NCI-H2196 (cell line): ENCODE results near the gene TAS1R1.

Experiments used
- DNase-seq: peaks from one replicate; lab custom pipeline; 2025; ENCODE audit not compliant: unreplicated experiment; lab: John Stamatoyannopoulos, UW

TAS1R1 gene

GRCh38 chr1:6570987-6571386 lies 15.9 kb downstream of the TAS1R1 start:
- no peak for DNase-seq

- DNase-seq = no peak
These were observed 17.7 kb downstream of the TAS1R1 start for GRCh38 chr1:6572653-6573383.

- DNase-seq = no peak
These were observed 19.0 kb downstream of the TAS1R1 start for GRCh38 chr1:6574025-6574620.

GRCh38 chr1:6574818-6575217 lies 19.7 kb downstream of the TAS1R1 start:
- DNase-seq = no peak

GRCh38 chr1:6577831-6578525 lies 22.9 kb downstream of the TAS1R1 start:
- no peak for DNase-seq

- DNase-seq = no peak
These were observed 23.7 kb downstream of the TAS1R1 start for GRCh38 chr1:6578624-6579373.

- peak; percentile 100 for DNase-seq
These were observed 24.4 kb downstream of the TAS1R1 start, which contains the start of gene ZBTB48 for GRCh38 chr1:6579374-6580118. Gene ZBTB48 (plus strand): TSS chr1:6579994. CDS start chr1:6580610, 616 bp downstream.

- DNase-seq = no peak
These were observed 25.0 kb downstream of the TAS1R1 start for GRCh38 chr1:6580119-6580592.

GRCh38 chr1:6580593-6581409 lies 25.7 kb downstream of the TAS1R1 start:
- DNase-seq = no peak

GRCh38 chr1:6581561-6582305 lies 26.6 kb downstream of the TAS1R1 start:
- DNase-seq = peak; percentile 48

GRCh38 chr1:6582370-6582769 lies 27.3 kb downstream of the TAS1R1 start:
- DNase-seq = no peak

- no peak for DNase-seq
These were observed 29.3 kb downstream of the TAS1R1 start for GRCh38 chr1:6584126-6585080.

GRCh38 chr1:6585081-6585722 lies 30.1 kb downstream of the TAS1R1 start:
- DNase-seq = no peak

GRCh38 chr1:6585841-6586240 lies 30.7 kb downstream of the TAS1R1 start:
- no peak for DNase-seq

- DNase-seq = no peak
These were observed 31.3 kb downstream of the TAS1R1 start for GRCh38 chr1:6586404-6586816.

- peak; percentile 86 for DNase-seq
These were observed 32.3 kb downstream of the TAS1R1 start for GRCh38 chr1:6587261-6588005.
